ENCODE data around the gene AFF1. TPM values are rescaled to one million over a fixed set of nuclear protein-coding genes. Genes with fewer than 3 reads are reported as not detected.

The AFF1 gene
- total and polyA plus RNA-seq, 2 of the 4 experiments (the other 2 are of a cell fraction), result 7.0 to 9.6 TPM

DNA sequence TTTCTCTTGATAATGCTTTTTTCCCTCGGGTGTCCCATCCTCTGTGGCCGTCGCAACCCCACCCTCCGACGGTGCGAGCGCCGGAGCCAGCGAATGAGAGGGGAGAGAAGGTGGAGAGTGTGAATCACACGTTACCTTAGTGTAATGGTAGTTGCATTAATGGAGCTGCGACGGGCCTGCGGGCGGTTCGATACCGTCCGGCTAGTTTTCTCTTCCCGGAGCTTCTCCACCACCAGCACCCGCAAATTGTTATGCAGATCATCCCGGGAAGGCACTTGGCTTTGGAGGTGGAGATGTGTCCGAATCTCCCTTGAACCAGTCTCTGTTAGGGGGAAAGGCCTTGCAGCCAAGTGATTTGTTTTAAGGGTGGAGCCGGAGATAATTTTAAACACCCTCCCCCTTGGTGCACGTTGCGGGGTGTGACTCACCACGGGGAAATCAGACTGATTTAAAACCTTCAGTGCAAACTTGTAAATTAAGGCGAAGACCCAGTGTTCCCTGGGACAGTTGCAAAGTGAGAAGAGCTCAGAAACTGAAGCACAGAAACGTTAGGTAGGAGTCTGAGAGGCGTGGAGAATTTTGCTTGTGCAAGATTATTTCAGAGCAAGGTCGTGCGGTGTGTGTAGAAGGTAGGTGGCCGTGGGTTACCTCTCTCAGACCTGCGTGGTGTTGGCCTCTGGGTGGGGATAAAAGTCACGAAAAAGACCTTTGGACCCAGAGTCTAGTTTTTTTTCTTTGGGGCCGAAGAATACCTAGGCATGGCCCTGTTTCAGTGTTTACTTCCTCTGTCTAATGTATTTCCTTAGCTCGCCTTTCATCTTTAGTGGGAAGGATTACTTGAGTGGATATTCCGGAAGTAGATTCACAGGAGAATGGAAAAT, 1.3 kb downstream of the AFF1 start:
- no TSS peak for BruUV-seq (replicated peaks)
- no peak overlapping the region for H4K5ac ChIP-seq (ENCODE audit: low read depth, low read length)
- DNase-seq, result peak; percentile 57
- H2BK15ac ChIP-seq (ENCODE audit: low read depth, low read length), result peak overlapping the region; percentile 16; the same call in 2 of the 3 replicates
- 48% methylated on average over 5 of the region's 36 CpGs; no CpG with 5 or more reads in 1 of the 2 experiments for WGBS, 2 experiments (ENCODE audit: extremely low coverage in 2 of 2, insufficient read length in 1 of 2)
- H3K56ac ChIP-seq (ENCODE audit: extremely low read depth, insufficient read depth, low read length), result peak overlapping the region; percentile 22; the same call in 1 of the 2 replicates
- H2BK120ac ChIP-seq (ENCODE audit: low read depth, low read length), result peak overlapping the region; percentile 54
- peaks cover 11% of the 10 kb centered on the region; the same call in 1 of the 2 replicates for H4K20me1 ChIP-seq (ENCODE audit: insufficient read depth, low read length)
- peak overlapping the region; percentile 97 for H2AK9ac ChIP-seq (replicated peaks; ENCODE audit: low read depth, low read length, poor library complexity)
- H3K4me1 ChIP-seq (ENCODE audit: control insufficient read depth, insufficient read depth, low read length), result peaks cover 6% of the 10 kb centered on the region
- TF ChIP-seq, protein P1, sequence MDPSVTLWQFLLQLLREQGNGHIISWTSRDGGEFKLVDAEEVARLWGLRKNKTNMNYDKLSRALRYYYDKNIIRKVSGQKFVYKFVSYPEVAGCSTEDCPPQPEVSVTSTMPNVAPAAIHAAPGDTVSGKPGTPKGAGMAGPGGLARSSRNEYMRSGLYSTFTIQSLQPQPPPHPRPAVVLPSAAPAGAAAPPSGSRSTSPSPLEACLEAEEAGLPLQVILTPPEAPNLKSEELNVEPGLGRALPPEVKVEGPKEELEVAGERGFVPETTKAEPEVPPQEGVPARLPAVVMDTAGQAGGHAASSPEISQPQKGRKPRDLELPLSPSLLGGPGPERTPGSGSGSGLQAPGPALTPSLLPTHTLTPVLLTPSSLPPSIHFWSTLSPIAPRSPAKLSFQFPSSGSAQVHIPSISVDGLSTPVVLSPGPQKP (IDR thresholded peaks at IDR 0.05; ENCODE audit: borderline replicate concordance, low read depth, low read length), result no peak
- no peak; the same call in 1 of the 2 replicates for TF ChIP-seq MXI1 (IDR thresholded peaks at IDR 0.05; ENCODE audit: borderline replicate concordance, low read depth, low read length)
- no peak for TF ChIP-seq RCOR1 (IDR thresholded peaks at IDR 0.05; ENCODE audit: insufficient replicate concordance, low read length)
- TF ChIP-seq BHLHE40 (IDR thresholded peaks at IDR 0.05; ENCODE audit: low read depth, low read length), result peak; percentile 29; the same call in 1 of the 2 replicates
- no peak for TF ChIP-seq POLR2A (IDR thresholded peaks at IDR 0.05; ENCODE audit: low read depth, low read length)
- no peak for TF ChIP-seq RFX5 (IDR thresholded peaks at IDR 0.05; ENCODE audit: low read depth, low read length)
- TF ChIP-seq RAD21 (IDR thresholded peaks at IDR 0.05; ENCODE audit: low read length), result no peak
- no peak for TF ChIP-seq MAZ (IDR thresholded peaks at IDR 0.05; ENCODE audit: borderline replicate concordance, low read depth, low read length)
- no peak for TF ChIP-seq CHD1 (IDR thresholded peaks at IDR 0.05; ENCODE audit: low read depth, low read length)
- TF ChIP-seq FOS (IDR thresholded peaks at IDR 0.05; ENCODE audit: low read depth, low read length), result 0 out of 2 replicates have a peak, but pooled peaks have one; percentile 23
- TF ChIP-seq NFE2L2 (IDR thresholded peaks at IDR 0.05; ENCODE audit: low read depth, low read length), result no peak
- H2BK20ac ChIP-seq (ENCODE audit: low read depth, low read length), result peak overlapping the region; percentile 1; the same call in 1 of the 2 replicates
- H3K4me3 ChIP-seq (ENCODE audit: insufficient read depth, low read depth, low read length), result peak overlapping the region; percentile 80
- peak overlapping the region; percentile 97 for H2AFZ ChIP-seq (replicated peaks; ENCODE audit: low read length, poor library complexity)
- peak overlapping the region; percentile 90 for H3K14ac ChIP-seq (replicated peaks; ENCODE audit: low read depth, low read length)
- no peaks in the 10 kb centered on the region; the same call in 1 of the 2 replicates for H3K9me1 ChIP-seq (ENCODE audit: insufficient read depth, low read length)
- H3K23ac ChIP-seq (ENCODE audit: low read depth, low read length), result peak overlapping the region; percentile 95
- dilution Hi-C loops (cut with HindIII; ENCODE audit: low sequenced_read_pairs, unreplicated experiment) (no loop called here), intact Hi-C loops (cut with micrococcal nuclease) (loop anchor here (1.0 kb wide), 1 partner anchor 70 kb away; no protein-coding TSS in a partner anchor), in situ Hi-C loops (cut with MboI; ENCODE audit: low sequenced_read_pairs) (no loop called here)
- H4K8ac ChIP-seq (ENCODE audit: low read depth in 2 of 2, low read length in 2 of 2), result peak overlapping the region; percentile 14 to 68; a peak in 3 of 4 replicates
- no peaks in the 10 kb centered on the region for H3K9me3 ChIP-seq (ENCODE audit: control insufficient read depth, insufficient read depth, low read length)
- H2BK5ac ChIP-seq (ENCODE audit: low read depth, low read length, poor library complexity, severe bottlenecking), result peak overlapping the region; percentile 44
- ChIA-PET CTCF (interaction anchor here (3.9 kb wide), 1 partner anchor 13 kb away, joined by 14 read pairs; no protein-coding TSS in a partner anchor), POLR2A (ENCODE audit: unreplicated experiment) (no interaction called here)
- peak overlapping the region; percentile 62; the same call in 1 of the 2 replicates for H2AK5ac ChIP-seq (ENCODE audit: low read depth, low read length)
- H3K27me3 ChIP-seq (ENCODE audit: control insufficient read depth, insufficient read depth, low read length), result no peaks in the 10 kb centered on the region
- no peaks in the 10 kb centered on the region for H3K36me3 ChIP-seq (ENCODE audit: control insufficient read depth, insufficient read depth, low read length)
- peak overlapping the region; percentile 30 for H4K91ac ChIP-seq (ENCODE audit: insufficient read depth, low read depth, low read length)
- peaks cover 9 to 55% of the 10 kb centered on the region in 2 experiments; a peak in 3 of 4 replicates for H3K79me1 ChIP-seq (ENCODE audit: low read depth in 1 of 2, low read length in 2 of 2)
- ATAC-seq (ENCODE audit: low read depth), result peak; percentile 15
- peak overlapping the region; percentile 77 for H3K4me2 ChIP-seq (ENCODE audit: low read depth, low read length)
- peak overlapping the region; percentile 14 for H3K18ac ChIP-seq (ENCODE audit: low read depth, low read length)
- H3K4ac ChIP-seq (ENCODE audit: low read depth, low read length), result peak overlapping the region; percentile 83
- H3K27ac ChIP-seq (ENCODE audit: insufficient read depth, low read length), result peak overlapping the region; percentile 82
- peak overlapping the region; percentile 76 for H3K9ac ChIP-seq (ENCODE audit: low read depth, low read length)

Data from IMR-90 (cell line).